ENCODE results near the gene APBA2. TPM values are rescaled to one million over a fixed set of nuclear protein-coding genes. Genes with fewer than 3 reads are reported as not detected.

APBA2 gene
- total RNA-seq, 1 experiment from 2014 or later = not detected

DNA sequence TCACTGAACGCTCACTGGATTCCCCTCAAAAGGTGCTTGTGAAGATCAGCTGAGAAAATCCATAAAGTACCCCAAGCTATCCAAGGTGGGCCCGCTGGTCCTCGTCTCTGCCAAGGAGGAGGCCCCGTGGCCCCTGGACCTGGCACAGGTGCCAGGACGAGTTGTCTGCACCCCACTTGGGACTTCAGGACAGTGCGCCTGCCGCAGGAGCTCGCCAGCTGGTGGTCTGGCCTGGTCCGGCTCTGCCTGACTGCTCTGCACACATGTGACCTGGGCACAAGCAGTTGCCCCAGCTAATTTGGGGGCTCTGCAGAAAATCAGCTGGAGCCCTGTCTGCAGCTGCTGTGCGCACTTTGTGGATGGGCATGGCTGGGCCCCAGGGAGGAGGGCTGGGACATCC, 224.0 kb downstream of the APBA2 start:
- Histone ChIP-seq H3K9me2 (replicated peaks; ENCODE audit: insufficient read depth, low read length) (no peaks in the 10 kb centered on the region), H3K27me3 (ENCODE audit: low read length) (no peaks in the 10 kb centered on the region), H3K4me2 (ENCODE audit: low read depth, low read length, poor library complexity, severe bottlenecking) (no peak overlapping the region), H3K4me1 (ENCODE audit: low read length) (no peaks in the 10 kb centered on the region), H4K20me1 (ENCODE audit: insufficient read depth, low read depth, low read length) (no peaks in the 10 kb centered on the region), H3K36me3 (ENCODE audit: insufficient read depth, low read length) (no peaks in the 10 kb centered on the region), H3K4me3 (ENCODE audit: low read length) (no peak overlapping the region), H3K9me3 (ENCODE audit: low read length) (no peaks in the 10 kb centered on the region), H3K27ac (ENCODE audit: low read length) (no peak overlapping the region), H3K79me2 (ENCODE audit: low read length) (no peaks in the 10 kb centered on the region), H3K9ac (ENCODE audit: low read length) (no peak overlapping the region), H2AFZ (ENCODE audit: low read length) (no peak overlapping the region)
- no peak for DNase-seq

DNA sequence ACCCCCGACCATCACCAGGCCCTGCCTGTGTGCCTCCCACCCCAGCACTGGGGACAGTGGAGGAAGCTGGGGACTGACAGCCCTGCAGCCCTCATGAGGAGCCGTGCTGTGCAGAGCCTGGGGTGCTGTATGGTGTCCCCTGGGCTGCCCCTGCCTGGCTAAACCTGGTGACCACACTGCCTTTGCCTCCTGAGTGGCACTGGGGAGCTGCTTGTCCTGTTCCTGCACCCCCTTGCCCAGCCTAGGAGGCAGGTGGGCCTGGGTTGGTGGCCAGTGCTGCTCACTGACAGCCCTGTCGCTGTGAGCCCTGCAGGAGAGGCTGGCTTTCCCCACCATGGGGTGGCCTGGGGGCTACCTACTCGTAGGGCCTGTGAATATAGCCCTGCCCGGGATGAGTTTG, 224.4 kb downstream of the APBA2 start:
- Histone ChIP-seq H3K4me3 (ENCODE audit: low read length) (no peak overlapping the region), H3K9me3 (ENCODE audit: low read length) (no peaks in the 10 kb centered on the region), H3K27me3 (ENCODE audit: low read length) (no peaks in the 10 kb centered on the region), H3K9me2 (replicated peaks; ENCODE audit: insufficient read depth, low read length) (no peaks in the 10 kb centered on the region), H4K20me1 (ENCODE audit: insufficient read depth, low read depth, low read length) (no peaks in the 10 kb centered on the region), H3K27ac (ENCODE audit: low read length) (no peak overlapping the region), H2AFZ (ENCODE audit: low read length) (no peak overlapping the region), H3K79me2 (ENCODE audit: low read length) (no peaks in the 10 kb centered on the region), H3K9ac (ENCODE audit: low read length) (no peak overlapping the region), H3K36me3 (ENCODE audit: insufficient read depth, low read length) (no peaks in the 10 kb centered on the region), H3K4me1 (ENCODE audit: low read length) (no peaks in the 10 kb centered on the region), H3K4me2 (ENCODE audit: low read depth, low read length, poor library complexity, severe bottlenecking) (no peak overlapping the region)
- DNase-seq = no peak

DNA sequence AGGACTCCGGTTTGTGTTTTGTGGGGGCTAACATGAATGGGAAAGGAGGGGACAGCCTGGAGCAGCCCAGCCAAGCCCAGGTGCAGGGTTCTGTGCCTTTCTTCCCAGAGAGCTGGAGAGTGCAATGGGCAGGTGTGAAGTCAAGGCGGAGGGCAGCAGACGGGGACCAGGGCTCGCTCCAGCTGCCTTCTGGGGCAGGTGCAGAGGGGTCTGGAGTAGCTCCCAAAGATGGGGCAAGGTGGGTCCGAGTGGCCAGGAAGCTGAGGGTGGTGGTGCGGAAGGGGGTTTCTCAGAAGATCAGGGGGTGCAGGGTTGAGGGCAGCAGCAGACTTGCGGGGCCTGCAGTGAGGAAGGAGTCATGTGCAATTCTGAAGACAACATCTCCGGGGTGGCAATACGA, 225.0 kb downstream of the APBA2 start:
- Histone ChIP-seq H3K36me3 (ENCODE audit: insufficient read depth, low read length) (no peaks in the 10 kb centered on the region), H3K9ac (ENCODE audit: low read length) (no peak overlapping the region), H2AFZ (ENCODE audit: low read length) (no peak overlapping the region), H3K4me3 (ENCODE audit: low read length) (no peak overlapping the region), H3K4me2 (ENCODE audit: low read depth, low read length, poor library complexity, severe bottlenecking) (no peak overlapping the region), H3K4me1 (ENCODE audit: low read length) (no peaks in the 10 kb centered on the region), H3K9me3 (ENCODE audit: low read length) (no peaks in the 10 kb centered on the region), H4K20me1 (ENCODE audit: insufficient read depth, low read depth, low read length) (no peaks in the 10 kb centered on the region), H3K27me3 (ENCODE audit: low read length) (no peaks in the 10 kb centered on the region), H3K79me2 (ENCODE audit: low read length) (no peaks in the 10 kb centered on the region), H3K27ac (ENCODE audit: low read length) (no peak overlapping the region), H3K9me2 (replicated peaks; ENCODE audit: insufficient read depth, low read length) (no peaks in the 10 kb centered on the region)
- DNase-seq = no peak

- no peaks in the 10 kb centered on the region for H3K4me1 ChIP-seq (ENCODE audit: low read length)
- H3K27me3 ChIP-seq (ENCODE audit: low read length) = no peaks in the 10 kb centered on the region
- no peak overlapping the region for H2AFZ ChIP-seq (ENCODE audit: low read length)
- H3K27ac ChIP-seq (ENCODE audit: low read length) = no peak overlapping the region
- no peak overlapping the region for H3K9ac ChIP-seq (ENCODE audit: low read length)
- DNase-seq = no peak
- no peaks in the 10 kb centered on the region for H3K79me2 ChIP-seq (ENCODE audit: low read length)
- H3K9me2 ChIP-seq (replicated peaks; ENCODE audit: insufficient read depth, low read length) = no peaks in the 10 kb centered on the region
- H3K4me3 ChIP-seq (ENCODE audit: low read length) = no peak overlapping the region
- no peaks in the 10 kb centered on the region for H4K20me1 ChIP-seq (ENCODE audit: insufficient read depth, low read depth, low read length)
- H3K4me2 ChIP-seq (ENCODE audit: low read depth, low read length, poor library complexity, severe bottlenecking) = no peak overlapping the region
- H3K9me3 ChIP-seq (ENCODE audit: low read length) = no peaks in the 10 kb centered on the region
- no peaks in the 10 kb centered on the region for H3K36me3 ChIP-seq (ENCODE audit: insufficient read depth, low read length)
These were observed 226.0 kb downstream of the APBA2 start for GRCh38 chr15:29111705-29112281.

GRCh38 chr15:29113336-29114220, 227.8 kb downstream of the APBA2 start:
- no peaks in the 10 kb centered on the region for H3K27me3 ChIP-seq (ENCODE audit: low read length)
- H3K9me2 ChIP-seq (replicated peaks; ENCODE audit: insufficient read depth, low read length) = no peaks in the 10 kb centered on the region
- no peak overlapping the region for H3K9ac ChIP-seq (ENCODE audit: low read length)
- no peak overlapping the region for H3K4me3 ChIP-seq (ENCODE audit: low read length)
- H4K20me1 ChIP-seq (ENCODE audit: insufficient read depth, low read depth, low read length) = no peaks in the 10 kb centered on the region
- no peaks in the 10 kb centered on the region for H3K36me3 ChIP-seq (ENCODE audit: insufficient read depth, low read length)
- H3K27ac ChIP-seq (ENCODE audit: low read length) = no peak overlapping the region
- H3K4me1 ChIP-seq (ENCODE audit: low read length) = no peaks in the 10 kb centered on the region
- no peak overlapping the region for H2AFZ ChIP-seq (ENCODE audit: low read length)
- DNase-seq = no peak
- H3K79me2 ChIP-seq (ENCODE audit: low read length) = no peaks in the 10 kb centered on the region
- no peak overlapping the region for H3K4me2 ChIP-seq (ENCODE audit: low read depth, low read length, poor library complexity, severe bottlenecking)
- H3K9me3 ChIP-seq (ENCODE audit: low read length) = no peaks in the 10 kb centered on the region

- Histone ChIP-seq H3K4me3 (ENCODE audit: low read length) (no peak overlapping the region), H3K27ac (ENCODE audit: low read length) (no peak overlapping the region), H3K36me3 (ENCODE audit: insufficient read depth, low read length) (no peaks in the 10 kb centered on the region), H4K20me1 (ENCODE audit: insufficient read depth, low read depth, low read length) (no peaks in the 10 kb centered on the region), H3K4me1 (ENCODE audit: low read length) (no peaks in the 10 kb centered on the region), H3K27me3 (ENCODE audit: low read length) (no peaks in the 10 kb centered on the region), H3K9me3 (ENCODE audit: low read length) (no peaks in the 10 kb centered on the region), H3K79me2 (ENCODE audit: low read length) (no peaks in the 10 kb centered on the region), H2AFZ (ENCODE audit: low read length) (no peak overlapping the region), H3K4me2 (ENCODE audit: low read depth, low read length, poor library complexity, severe bottlenecking) (no peak overlapping the region), H3K9ac (ENCODE audit: low read length) (no peak overlapping the region), H3K9me2 (replicated peaks; ENCODE audit: insufficient read depth, low read length) (no peaks in the 10 kb centered on the region)
- DNase-seq = no peak
These were observed 228.7 kb downstream of the APBA2 start for GRCh38 chr15:29114221-29115092.

GRCh38 chr15:29115093-29115991, 229.6 kb downstream of the APBA2 start:
- Histone ChIP-seq H3K36me3 (ENCODE audit: insufficient read depth, low read length) (no peaks in the 10 kb centered on the region), H3K27me3 (ENCODE audit: low read length) (no peaks in the 10 kb centered on the region), H3K9ac (ENCODE audit: low read length) (no peak overlapping the region), H2AFZ (ENCODE audit: low read length) (no peak overlapping the region), H3K4me1 (ENCODE audit: low read length) (no peaks in the 10 kb centered on the region), H3K4me3 (ENCODE audit: low read length) (no peak overlapping the region), H3K4me2 (ENCODE audit: low read depth, low read length, poor library complexity, severe bottlenecking) (no peak overlapping the region), H3K9me2 (replicated peaks; ENCODE audit: insufficient read depth, low read length) (no peaks in the 10 kb centered on the region), H3K79me2 (ENCODE audit: low read length) (no peaks in the 10 kb centered on the region), H3K27ac (ENCODE audit: low read length) (no peak overlapping the region), H3K9me3 (ENCODE audit: low read length) (no peaks in the 10 kb centered on the region), H4K20me1 (ENCODE audit: insufficient read depth, low read depth, low read length) (no peaks in the 10 kb centered on the region)
- DNase-seq = no peak
